ENCODE data around the gene C2orf68.

- TF ChIP-seq POLR2A (IDR thresholded peaks at IDR 0.05) = no peak
- TF ChIP-seq, protein P1, sequence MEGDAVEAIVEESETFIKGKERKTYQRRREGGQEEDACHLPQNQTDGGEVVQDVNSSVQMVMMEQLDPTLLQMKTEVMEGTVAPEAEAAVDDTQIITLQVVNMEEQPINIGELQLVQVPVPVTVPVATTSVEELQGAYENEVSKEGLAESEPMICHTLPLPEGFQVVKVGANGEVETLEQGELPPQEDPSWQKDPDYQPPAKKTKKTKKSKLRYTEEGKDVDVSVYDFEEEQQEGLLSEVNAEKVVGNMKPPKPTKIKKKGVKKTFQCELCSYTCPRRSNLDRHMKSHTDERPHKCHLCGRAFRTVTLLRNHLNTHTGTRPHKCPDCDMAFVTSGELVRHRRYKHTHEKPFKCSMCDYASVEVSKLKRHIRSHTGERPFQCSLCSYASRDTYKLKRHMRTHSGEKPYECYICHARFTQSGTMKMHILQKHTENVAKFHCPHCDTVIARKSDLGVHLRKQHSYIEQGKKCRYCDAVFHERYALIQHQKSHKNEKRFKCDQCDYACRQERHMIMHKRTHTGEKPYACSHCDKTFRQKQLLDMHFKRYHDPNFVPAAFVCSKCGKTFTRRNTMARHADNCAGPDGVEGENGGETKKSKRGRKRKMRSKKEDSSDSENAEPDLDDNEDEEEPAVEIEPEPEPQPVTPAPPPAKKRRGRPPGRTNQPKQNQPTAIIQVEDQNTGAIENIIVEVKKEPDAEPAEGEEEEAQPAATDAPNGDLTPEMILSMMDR (IDR thresholded peaks at IDR 0.05) = peak in 1 of 5 experiments; percentile 5
- TF ChIP-seq EP300 (IDR thresholded peaks at IDR 0.05) = peak in 1 of 2 donors; percentile 50
Measured at GRCh38 chr2:85589982-85590791, 21.7 kb downstream of the C2orf68 start.

All from tibial nerve (tissue), 4 donors.